HL-60 (cell line): Measurements from ENCODE around the gene DHX30.
"Not testable (repeated sequence)": the region's sequence is repeated elsewhere in the genome, so short reads cannot be mapped to it uniquely, and the experiment has no call there.

ENCODE experiments used
- DNase-seq, 2 experiments: peaks; one replicate each; pipeline ENCODE4 v3.0.0-alpha.2; 2010 to 2020; ENCODE audit warnings: low read depth in 1 of 2, low spot score in 1 of 2
- H3K27ac ChIP-seq: fragments of 250-450 bp; sonication (Bioruptor Pico); replicated peaks from 2 replicates; pipeline ENCODE4 v1.5.1; 2020; ENCODE audit warnings: mild to moderate bottlenecking, moderate library complexity
- H3K27me3 ChIP-seq: fragments of 250-450 bp; sonication (Bioruptor Pico); 2 replicates; pipeline ENCODE4 v1.5.1; 2021; ENCODE audit warnings: mild to moderate bottlenecking, moderate library complexity; ENCODE audit not compliant: insufficient read depth, poor library complexity, severe bottlenecking
- H3K4me3 ChIP-seq: replicated peaks from 2 replicates; pipeline ENCODE4 v1.5.1; 2011; ENCODE audit warnings: mild to moderate bottlenecking, control low read depth, low read length; ENCODE audit not compliant: insufficient read depth
- GABPA ChIP-seq: IDR thresholded peaks from 2 replicates; pipeline ENCODE4 v1.6.1; 2012; ENCODE audit warnings: low read depth
- POLR2AphosphoS5 ChIP-seq: IDR thresholded peaks from 2 replicates; pipeline ENCODE4 v1.6.1; 2012; ENCODE audit warnings: low read depth
- SPI1 ChIP-seq: IDR thresholded peaks from 2 replicates; pipeline ENCODE4 v1.6.1; 2012; ENCODE audit warnings: low read depth, mild to moderate bottlenecking, borderline replicate concordance
- TF ChIP-seq, protein P1 (sequence below): IDR thresholded peaks from one replicate; pipeline ENCODE4 v1.5.1; 2011; ENCODE audit warnings: low read length, control low read depth, inconsistent platforms; ENCODE audit not compliant: insufficient read depth
- TF ChIP-seq, protein P2 (sequence below): IDR thresholded peaks from 2 replicates; pipeline ENCODE4 v1.6.1; 2012; ENCODE audit warnings: low read depth; ENCODE audit not compliant: insufficient replicate concordance

Gene DHX30

DNA sequence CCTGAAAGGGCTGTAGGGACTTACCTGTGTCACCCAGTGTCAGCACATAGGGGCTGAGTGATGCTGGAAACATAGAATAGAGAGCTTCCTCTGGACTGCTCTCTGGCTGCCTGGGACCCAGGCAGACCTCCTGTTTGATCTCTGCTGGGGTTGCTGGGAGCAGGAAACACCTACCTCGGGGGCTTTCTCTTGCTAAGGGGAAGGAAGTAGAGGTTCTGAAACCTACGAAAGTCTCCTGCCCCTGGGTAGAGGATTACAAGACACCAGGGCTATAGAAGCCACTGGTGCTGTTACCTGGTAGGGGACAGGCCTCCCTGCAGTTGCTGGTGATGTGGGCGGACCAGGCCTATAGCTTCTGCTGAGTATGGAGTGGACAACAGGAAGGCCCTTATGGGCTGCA is 81.7 kb downstream of the DHX30 start:
- TF ChIP-seq, protein P1, sequence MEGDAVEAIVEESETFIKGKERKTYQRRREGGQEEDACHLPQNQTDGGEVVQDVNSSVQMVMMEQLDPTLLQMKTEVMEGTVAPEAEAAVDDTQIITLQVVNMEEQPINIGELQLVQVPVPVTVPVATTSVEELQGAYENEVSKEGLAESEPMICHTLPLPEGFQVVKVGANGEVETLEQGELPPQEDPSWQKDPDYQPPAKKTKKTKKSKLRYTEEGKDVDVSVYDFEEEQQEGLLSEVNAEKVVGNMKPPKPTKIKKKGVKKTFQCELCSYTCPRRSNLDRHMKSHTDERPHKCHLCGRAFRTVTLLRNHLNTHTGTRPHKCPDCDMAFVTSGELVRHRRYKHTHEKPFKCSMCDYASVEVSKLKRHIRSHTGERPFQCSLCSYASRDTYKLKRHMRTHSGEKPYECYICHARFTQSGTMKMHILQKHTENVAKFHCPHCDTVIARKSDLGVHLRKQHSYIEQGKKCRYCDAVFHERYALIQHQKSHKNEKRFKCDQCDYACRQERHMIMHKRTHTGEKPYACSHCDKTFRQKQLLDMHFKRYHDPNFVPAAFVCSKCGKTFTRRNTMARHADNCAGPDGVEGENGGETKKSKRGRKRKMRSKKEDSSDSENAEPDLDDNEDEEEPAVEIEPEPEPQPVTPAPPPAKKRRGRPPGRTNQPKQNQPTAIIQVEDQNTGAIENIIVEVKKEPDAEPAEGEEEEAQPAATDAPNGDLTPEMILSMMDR: no peak
- no peak for TF ChIP-seq SPI1
- TF ChIP-seq POLR2AphosphoS5: no peak
- TF ChIP-seq, protein P2, sequence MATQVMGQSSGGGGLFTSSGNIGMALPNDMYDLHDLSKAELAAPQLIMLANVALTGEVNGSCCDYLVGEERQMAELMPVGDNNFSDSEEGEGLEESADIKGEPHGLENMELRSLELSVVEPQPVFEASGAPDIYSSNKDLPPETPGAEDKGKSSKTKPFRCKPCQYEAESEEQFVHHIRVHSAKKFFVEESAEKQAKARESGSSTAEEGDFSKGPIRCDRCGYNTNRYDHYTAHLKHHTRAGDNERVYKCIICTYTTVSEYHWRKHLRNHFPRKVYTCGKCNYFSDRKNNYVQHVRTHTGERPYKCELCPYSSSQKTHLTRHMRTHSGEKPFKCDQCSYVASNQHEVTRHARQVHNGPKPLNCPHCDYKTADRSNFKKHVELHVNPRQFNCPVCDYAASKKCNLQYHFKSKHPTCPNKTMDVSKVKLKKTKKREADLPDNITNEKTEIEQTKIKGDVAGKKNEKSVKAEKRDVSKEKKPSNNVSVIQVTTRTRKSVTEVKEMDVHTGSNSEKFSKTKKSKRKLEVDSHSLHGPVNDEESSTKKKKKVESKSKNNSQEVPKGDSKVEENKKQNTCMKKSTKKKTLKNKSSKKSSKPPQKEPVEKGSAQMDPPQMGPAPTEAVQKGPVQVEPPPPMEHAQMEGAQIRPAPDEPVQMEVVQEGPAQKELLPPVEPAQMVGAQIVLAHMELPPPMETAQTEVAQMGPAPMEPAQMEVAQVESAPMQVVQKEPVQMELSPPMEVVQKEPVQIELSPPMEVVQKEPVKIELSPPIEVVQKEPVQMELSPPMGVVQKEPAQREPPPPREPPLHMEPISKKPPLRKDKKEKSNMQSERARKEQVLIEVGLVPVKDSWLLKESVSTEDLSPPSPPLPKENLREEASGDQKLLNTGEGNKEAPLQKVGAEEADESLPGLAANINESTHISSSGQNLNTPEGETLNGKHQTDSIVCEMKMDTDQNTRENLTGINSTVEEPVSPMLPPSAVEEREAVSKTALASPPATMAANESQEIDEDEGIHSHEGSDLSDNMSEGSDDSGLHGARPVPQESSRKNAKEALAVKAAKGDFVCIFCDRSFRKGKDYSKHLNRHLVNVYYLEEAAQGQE: no peak
- TF ChIP-seq GABPA: no peak
- Histone ChIP-seq H3K4me3 (no peak overlapping the region), H3K27me3 (no peaks in the 10 kb centered on the region), H3K27ac (no peak overlapping the region)
- DNase-seq: no peak

DNA sequence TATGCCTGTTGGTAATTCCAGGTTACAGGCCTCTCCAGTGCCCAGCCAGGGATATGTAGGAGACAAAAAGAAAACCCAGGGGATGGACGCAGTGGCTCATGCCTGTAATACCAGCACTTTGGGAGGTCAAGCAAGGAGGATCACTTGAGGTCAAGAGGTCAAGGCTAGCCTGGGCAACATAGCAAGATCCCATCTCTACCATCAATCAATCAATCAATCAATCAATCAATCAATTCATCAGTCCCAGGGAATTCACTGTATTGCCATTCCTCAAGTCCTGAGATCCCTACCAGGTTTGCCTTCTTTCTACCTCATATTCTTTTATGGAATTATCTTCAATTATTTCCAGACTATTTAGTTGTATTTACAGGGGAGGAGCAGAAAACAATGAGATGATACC is 82.2 kb downstream of the DHX30 start:
- TF ChIP-seq, protein P2: no peak
- TF ChIP-seq, protein P1: no peak
- no peak for TF ChIP-seq GABPA
- no peak for TF ChIP-seq POLR2AphosphoS5
- no peak for TF ChIP-seq SPI1
- Histone ChIP-seq H3K27ac (no peak overlapping the region), H3K4me3 (no peak overlapping the region), H3K27me3 (no peaks in the 10 kb centered on the region)
- DNase-seq: no peak

DNA sequence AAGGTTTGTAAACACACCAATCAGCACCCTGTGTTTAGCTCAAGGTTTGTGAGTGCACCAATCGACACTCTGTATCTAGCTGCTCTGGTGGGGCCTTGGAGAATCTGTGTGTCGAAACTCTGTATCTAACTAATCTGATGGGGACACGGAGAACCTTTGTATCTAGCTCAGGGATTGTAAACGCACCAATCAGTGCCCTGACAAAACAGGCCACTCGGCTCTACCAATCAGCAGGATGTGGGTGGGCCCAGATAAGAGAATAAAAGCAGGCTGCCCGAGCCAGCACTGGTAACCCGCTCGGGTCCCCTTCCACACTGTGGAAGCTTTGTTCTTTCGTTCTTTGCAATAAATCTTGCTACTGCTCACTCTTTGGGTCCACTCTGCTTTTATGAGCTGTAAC is 85.1 kb downstream of the DHX30 start:
- not testable (repeated sequence) for DNase-seq, H3K27ac ChIP-seq, H3K27me3 ChIP-seq, H3K4me3 ChIP-seq

DNA sequence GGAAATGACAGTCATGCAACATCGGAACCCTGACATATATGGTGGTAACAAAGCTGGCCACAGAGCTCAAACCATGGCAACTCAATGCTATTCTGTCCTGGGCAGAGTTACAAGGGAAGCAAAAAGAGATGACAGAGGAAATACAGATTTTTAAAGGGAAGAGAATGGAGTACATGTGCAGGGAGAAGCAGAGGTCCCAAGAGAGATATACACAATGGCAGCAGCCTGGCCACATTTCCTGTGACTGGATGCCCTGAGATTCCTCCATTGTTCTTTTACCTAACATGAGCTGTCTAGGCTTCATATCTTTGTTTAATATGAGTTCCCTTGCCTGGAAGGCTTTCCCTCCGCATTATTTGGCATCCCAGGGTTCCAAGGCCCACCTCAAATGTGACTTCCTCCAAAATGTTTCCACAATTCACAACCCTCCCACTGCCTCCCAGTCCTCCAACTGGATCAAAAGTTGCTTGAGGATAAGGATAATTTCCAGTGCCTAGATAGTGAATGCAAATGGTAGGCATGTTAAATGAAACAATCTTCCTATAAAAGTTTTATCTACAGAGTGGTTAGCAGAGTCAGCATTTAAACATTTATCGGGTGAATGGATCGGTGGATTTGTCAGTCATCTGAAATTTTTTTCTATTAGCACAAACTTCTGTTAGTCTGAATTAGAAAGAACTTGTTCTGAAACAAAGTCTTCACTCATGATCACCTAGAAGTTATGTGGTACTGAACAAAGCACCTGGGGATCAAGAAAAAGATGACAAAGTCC is 86.2 kb downstream of the DHX30 start:
- Histone ChIP-seq H3K27me3 (no peaks in the 10 kb centered on the region), H3K27ac (no peak overlapping the region), H3K4me3 (no peak overlapping the region)
- DNase-seq: no peak
- TF ChIP-seq, protein P1: no peak
- TF ChIP-seq, protein P2: no peak
- TF ChIP-seq GABPA (no peak), SPI1 (no peak), POLR2AphosphoS5 (no peak)
